Measurements from ENCODE around the gene KIF26B. TPM values are rescaled to one million over a fixed set of nuclear protein-coding genes. Genes with fewer than 3 reads are reported as not detected.
A peak's percentile ranks its signal among the peaks of the same experiment; 100 is the strongest.

Gene KIF26B
- total and polyA plus RNA-seq, 2 experiments from 2014 or later, result 0.03 to 0.76 TPM

DNA sequence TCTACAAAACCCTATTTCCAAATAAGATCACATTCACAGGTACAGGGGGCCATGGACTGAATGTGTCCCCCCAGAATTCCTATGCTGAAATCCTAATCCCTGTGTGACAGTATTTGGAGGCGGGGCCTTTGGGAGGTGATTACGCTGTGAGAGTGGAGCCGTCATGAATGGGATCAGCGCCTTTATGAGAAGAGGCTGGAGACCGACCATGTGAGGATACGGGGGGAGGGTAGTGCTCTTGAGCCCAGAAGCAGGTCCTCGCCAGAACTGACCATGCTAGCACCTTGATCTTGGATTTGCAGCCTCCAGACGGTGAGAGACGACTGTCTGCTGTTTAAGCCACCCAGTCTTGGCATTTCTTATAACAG lies 23.8 kb upstream of the KIF26B start:
- peaks cover 10% of the 10 kb centered on the region; the same call in 2 of the 3 replicates for H3K4me1 Mint-ChIP-seq
- DNase-seq (ENCODE audit: low spot score) (no peak), ATAC-seq (peak; percentile 28; the same call in 2 of the 3 replicates)
- H3K4me3 ChIP-seq, result no peak overlapping the region
- H3K27me3 Mint-ChIP-seq (ENCODE audit: insufficient read depth, low read depth, poor library complexity), result peaks cover 10% of the 10 kb centered on the region
- no peak overlapping the region for H3K27ac Mint-ChIP-seq
- no peaks in the 10 kb centered on the region for H3K36me3 Mint-ChIP-seq (ENCODE audit: low read depth)
- no peaks in the 10 kb centered on the region for H3K9me2 ChIP-seq (ENCODE audit: insufficient read depth)
- H3K9me3 Mint-ChIP-seq, result no peaks in the 10 kb centered on the region; the same call in 2 of the 3 replicates
- no peak overlapping the region for H3K27ac ChIP-seq (ENCODE audit: low read depth)
- no peaks in the 10 kb centered on the region for H3K27me3 ChIP-seq (ENCODE audit: insufficient read depth)
- TF ChIP-seq, protein P1, sequence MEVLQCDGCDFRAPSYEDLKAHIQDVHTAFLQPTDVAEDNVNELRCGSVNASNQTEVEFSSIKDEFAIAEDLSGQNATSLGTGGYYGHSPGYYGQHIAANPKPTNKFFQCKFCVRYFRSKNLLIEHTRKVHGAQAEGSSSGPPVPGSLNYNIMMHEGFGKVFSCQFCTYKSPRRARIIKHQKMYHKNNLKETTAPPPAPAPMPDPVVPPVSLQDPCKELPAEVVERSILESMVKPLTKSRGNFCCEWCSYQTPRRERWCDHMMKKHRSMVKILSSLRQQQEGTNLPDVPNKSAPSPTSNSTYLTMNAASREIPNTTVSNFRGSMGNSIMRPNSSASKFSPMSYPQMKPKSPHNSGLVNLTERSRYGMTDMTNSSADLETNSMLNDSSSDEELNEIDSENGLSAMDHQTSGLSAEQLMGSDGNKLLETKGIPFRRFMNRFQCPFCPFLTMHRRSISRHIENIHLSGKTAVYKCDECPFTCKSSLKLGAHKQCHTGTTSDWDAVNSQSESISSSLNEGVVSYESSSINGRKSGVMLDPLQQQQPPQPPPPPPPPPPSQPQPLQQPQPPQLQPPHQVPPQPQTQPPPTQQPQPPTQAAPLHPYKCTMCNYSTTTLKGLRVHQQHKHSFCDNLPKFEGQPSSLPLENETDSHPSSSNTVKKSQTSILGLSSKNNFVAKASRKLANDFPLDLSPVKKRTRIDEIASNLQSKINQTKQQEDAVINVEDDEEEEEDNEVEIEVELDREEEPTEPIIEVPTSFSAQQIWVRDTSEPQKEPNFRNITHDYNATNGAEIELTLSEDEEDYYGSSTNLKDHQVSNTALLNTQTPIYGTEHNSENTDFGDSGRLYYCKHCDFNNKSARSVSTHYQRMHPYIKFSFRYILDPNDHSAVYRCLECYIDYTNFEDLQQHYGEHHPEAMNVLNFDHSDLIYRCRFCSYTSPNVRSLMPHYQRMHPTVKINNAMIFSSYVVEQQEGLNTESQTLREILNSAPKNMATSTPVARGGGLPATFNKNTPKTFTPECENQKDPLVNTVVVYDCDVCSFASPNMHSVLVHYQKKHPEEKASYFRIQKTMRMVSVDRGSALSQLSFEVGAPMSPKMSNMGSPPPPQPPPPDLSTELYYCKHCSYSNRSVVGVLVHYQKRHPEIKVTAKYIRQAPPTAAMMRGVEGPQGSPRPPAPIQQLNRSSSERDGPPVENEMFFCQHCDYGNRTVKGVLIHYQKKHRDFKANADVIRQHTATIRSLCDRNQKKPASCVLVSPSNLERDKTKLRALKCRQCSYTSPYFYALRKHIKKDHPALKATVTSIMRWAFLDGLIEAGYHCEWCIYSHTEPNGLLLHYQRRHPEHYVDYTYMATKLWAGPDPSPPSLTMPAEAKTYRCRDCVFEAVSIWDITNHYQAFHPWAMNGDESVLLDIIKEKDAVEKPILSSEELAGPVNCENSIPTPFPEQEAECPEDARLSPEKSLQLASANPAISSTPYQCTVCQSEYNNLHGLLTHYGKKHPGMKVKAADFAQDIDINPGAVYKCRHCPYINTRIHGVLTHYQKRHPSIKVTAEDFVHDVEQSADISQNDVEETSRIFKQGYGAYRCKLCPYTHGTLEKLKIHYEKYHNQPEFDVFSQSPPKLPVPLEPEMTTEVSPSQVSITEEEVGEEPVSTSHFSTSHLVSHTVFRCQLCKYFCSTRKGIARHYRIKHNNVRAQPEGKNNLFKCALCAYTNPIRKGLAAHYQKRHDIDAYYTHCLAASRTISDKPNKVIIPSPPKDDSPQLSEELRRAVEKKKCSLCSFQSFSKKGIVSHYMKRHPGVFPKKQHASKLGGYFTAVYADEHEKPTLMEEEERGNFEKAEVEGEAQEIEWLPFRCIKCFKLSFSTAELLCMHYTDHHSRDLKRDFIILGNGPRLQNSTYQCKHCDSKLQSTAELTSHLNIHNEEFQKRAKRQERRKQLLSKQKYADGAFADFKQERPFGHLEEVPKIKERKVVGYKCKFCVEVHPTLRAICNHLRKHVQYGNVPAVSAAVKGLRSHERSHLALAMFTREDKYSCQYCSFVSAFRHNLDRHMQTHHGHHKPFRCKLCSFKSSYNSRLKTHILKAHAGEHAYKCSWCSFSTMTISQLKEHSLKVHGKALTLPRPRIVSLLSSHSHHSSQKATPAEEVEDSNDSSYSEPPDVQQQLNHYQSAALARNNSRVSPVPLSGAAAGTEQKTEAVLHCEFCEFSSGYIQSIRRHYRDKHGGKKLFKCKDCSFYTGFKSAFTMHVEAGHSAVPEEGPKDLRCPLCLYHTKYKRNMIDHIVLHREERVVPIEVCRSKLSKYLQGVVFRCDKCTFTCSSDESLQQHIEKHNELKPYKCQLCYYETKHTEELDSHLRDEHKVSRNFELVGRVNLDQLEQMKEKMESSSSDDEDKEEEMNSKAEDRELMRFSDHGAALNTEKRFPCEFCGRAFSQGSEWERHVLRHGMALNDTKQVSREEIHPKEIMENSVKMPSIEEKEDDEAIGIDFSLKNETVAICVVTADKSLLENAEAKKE (CRISPR knock-in tag; IDR thresholded peaks at IDR 0.05), result no peak
- no peak for TF ChIP-seq REST (IDR thresholded peaks at IDR 0.05; ENCODE audit: unreplicated experiment)
- no peak for TF ChIP-seq ZNF114 (CRISPR knock-in tag; IDR thresholded peaks at IDR 0.05)
- TF ChIP-seq, protein P2, sequence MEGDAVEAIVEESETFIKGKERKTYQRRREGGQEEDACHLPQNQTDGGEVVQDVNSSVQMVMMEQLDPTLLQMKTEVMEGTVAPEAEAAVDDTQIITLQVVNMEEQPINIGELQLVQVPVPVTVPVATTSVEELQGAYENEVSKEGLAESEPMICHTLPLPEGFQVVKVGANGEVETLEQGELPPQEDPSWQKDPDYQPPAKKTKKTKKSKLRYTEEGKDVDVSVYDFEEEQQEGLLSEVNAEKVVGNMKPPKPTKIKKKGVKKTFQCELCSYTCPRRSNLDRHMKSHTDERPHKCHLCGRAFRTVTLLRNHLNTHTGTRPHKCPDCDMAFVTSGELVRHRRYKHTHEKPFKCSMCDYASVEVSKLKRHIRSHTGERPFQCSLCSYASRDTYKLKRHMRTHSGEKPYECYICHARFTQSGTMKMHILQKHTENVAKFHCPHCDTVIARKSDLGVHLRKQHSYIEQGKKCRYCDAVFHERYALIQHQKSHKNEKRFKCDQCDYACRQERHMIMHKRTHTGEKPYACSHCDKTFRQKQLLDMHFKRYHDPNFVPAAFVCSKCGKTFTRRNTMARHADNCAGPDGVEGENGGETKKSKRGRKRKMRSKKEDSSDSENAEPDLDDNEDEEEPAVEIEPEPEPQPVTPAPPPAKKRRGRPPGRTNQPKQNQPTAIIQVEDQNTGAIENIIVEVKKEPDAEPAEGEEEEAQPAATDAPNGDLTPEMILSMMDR (conservative IDR thresholded peaks at IDR 0.05; ENCODE audit: low read depth in 2 of 2), result no peak
- TF ChIP-seq POLR2AphosphoS5 (IDR thresholded peaks at IDR 0.05; ENCODE audit: low read depth), result no peak
- TF ChIP-seq NANOG (IDR thresholded peaks at IDR 0.05; ENCODE audit: borderline replicate concordance), result no peak
- no peak for TF ChIP-seq CREB1 (CRISPR knock-in tag; IDR thresholded peaks at IDR 0.05; ENCODE audit: low read depth)
- TF ChIP-seq ZNF331 (CRISPR knock-in tag; IDR thresholded peaks at IDR 0.05; ENCODE audit: low read depth), result no peak
- TF ChIP-seq ETS1 (IDR thresholded peaks at IDR 0.05), result no peak
- H3F3A ChIP-seq (replicated peaks; ENCODE audit: low read depth), result no peaks in the 10 kb centered on the region
- H2AFZ ChIP-seq, result no peak overlapping the region
- H3K79me2 ChIP-seq (replicated peaks; ENCODE audit: insufficient read depth), result no peaks in the 10 kb centered on the region
- H3K36me3 ChIP-seq (ENCODE audit: insufficient read depth), result no peaks in the 10 kb centered on the region
- no peaks in the 10 kb centered on the region for H3K4me1 ChIP-seq (ENCODE audit: insufficient read depth)
- H4K20me1 ChIP-seq (replicated peaks; ENCODE audit: insufficient read depth), result no peaks in the 10 kb centered on the region
- H3K4me2 ChIP-seq, result no peak overlapping the region
- no peak overlapping the region for H3K4me3 Mint-ChIP-seq
